NCI-H2227 (cell line): Measurements from ENCODE around the gene PIGH.
"Not testable (repeated sequence)": the region's sequence is repeated elsewhere in the genome, so short reads cannot be mapped to it uniquely, and the experiment has no call there.

Experiments
- DNase-seq: peaks from one replicate; lab custom pipeline; 2025; ENCODE audit not compliant: unreplicated experiment; lab: John Stamatoyannopoulos, UW

PIGH gene

DNA sequence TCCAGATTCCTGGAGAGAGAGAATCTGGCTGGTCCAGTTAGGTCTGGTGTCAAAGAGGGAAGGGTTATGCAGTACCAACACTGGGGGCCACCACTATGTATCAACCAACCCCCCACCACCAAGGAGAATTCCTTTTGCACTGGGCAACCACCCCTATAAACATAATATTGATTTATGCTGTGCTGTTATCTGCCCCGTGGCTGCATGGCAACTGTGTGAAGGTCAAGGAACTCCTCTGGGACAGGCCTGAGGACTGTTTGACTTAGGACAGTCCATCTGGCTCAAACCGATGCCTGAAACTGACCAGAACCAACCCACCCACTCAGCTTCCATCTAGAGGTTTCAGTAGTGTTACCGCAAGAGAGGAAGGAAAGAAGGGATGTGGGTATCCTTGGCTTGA is 46.5 kb downstream of the PIGH start:
- DNase-seq: no peak

GRCh38 chr14:67551940-67552339 is 48.1 kb downstream of the PIGH start:
- DNase-seq: no peak

DNA sequence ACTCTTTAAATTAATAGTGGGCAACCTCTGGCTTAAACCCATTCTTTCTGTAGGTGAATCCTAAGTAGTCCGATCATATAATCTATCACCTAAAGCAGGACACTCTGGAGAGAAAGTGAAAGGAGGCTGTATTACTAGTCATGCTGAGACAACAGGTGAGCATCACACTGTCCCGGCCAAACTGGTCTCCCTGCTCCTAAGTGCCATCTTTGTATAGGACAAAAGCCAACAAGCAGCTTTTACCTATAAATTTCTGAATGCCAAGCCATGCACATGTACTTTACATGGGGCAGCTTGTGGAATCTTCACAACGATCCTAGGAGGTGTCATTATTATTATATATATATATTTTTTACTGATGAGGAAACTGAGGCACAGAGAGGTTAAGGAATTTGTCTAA is 48.9 kb downstream of the PIGH start:
- no peak for DNase-seq

DNA sequence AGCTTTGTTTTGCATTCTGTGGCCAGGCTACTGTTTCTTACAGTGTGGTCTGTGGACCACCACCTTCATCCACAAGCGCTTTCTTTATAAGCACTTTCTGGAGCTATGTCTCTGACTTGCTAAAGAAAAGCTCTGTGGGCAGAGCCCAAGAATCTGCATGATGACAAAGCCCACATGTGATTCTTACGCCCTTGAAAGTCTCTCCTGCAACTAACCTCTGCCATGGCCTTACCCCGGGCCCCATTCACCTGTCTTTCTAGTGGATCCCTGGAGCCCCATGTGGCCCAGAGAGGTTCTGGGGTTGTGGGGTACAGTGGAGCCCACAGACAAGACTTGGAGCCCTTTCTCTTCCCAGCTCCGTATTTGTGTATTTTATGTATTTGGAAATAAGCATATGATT is 50.3 kb downstream of the PIGH start:
- DNase-seq: no peak

DNA sequence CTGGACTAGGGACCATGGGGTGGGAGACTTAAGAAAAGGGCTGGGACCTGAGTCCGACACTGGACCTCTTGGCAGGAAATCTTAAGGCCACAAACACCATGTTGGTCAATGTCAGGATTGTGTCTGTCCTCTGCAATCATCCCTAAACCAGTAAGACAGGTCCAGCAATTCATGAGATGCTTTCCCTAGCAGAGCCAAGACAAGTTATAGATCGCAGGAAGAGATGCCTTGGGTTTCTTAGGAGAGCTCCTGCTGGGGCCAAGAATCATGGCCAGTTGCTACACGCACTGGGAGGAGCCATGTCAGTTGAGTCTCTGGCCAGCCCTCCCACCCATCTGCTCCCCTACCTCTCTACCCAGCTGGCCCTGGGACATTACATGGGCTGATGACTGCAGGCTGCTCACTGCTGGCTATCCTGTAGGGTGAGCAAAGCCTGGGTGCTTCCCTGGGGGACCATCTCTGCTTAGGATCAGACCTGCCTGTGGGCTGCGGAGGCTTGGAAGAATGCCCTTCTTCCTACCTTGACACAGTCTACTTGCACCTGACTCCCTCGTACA is 52.8 kb downstream of the PIGH start:
- DNase-seq: no peak

DNA sequence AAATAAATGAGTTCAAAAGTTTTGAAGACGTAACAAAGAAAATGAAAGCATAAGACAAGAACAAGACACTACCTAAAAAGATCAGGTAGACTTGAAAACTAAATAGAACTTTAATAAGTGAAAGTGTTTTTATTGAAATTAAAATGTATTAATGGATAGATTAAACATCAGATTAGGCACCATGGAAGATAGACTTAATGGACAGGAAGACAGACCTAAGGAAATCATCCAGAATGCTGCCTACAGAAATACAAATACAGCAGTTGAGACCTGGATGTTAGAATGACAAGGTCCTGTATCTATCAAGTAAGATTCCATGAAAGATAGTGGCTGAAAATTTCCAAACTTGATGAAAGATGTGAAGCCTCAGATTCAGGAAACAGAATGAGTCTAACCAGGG is 55.5 kb downstream of the PIGH start:
- DNase-seq: no peak

- not testable (repeated sequence) for DNase-seq
Observed at GRCh38 chr14:67542620-67543019, 57.4 kb downstream of the PIGH start.

DNA sequence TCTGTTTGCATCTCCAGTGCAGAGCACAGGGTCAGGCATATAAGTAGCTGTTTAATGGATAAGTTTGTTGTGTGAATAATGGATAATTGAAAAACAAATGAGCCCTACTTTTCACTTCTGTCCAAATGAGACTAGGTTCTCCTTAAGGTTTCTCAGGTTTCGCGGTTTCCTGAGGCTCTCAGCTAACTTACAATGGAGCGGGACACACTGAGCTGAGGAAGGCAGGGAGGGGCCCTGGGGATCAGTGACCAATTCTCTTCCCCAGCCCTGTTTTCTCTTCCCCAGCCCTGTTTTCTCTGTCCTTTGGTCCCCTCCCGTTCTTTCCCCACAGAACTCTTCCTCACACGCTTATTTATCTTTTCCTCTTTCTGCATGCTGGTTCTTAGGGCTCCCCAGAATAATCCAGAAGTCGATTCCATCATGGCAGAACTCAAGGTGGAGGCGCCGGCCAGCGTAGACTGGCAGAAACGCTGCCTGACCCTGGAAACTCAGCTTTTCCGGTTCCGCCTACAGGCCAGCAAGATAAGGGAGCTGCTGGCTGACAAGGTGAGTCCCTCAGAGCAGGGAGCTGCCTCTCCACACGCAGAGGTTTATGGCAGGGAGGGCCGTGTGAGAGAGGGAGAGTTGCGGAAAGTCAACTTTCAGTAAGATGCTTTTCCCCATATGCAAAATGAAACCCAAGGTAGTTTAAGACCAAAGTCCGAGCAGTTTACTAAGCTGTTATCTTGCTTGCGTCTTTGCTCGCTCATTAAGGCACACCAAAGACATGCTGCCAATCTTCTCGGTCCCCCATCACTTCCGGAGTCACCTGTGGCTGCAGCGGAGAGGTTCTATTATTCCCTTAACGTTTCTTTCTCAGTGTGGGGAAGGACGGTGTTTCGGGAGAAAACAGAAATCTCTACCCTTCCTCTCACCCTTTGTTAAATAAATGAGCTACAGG is 58.4 kb downstream of the PIGH start:
- DNase-seq: no peak
